ENCODE results near the gene FGF10. TPM values are rescaled to one million over a fixed set of nuclear protein-coding genes. Genes with fewer than 3 reads are reported as not detected.

Gene FGF10
- 1 to 10 TPM in 1 of 2 donors, under 1 TPM in 1; 0.44 to 3.8 TPM for total RNA-seq
- 4.1 TPM for polyA plus RNA-seq (2013, experiment 1 of 2)
- 3.5 TPM for polyA plus RNA-seq (2013, experiment 2 of 2)
- long read RNA-seq, experiment 1 = 0 reads
- long read RNA-seq, experiment 2 = 0 reads
- long read RNA-seq, experiment 3, partial matches to known transcripts = 0 of 6 reads
- long read RNA-seq, experiment 3, other reads (novel, unspliced or antisense) = 3 of 6 reads
- long read RNA-seq, experiment 4 = 0 reads

DNA sequence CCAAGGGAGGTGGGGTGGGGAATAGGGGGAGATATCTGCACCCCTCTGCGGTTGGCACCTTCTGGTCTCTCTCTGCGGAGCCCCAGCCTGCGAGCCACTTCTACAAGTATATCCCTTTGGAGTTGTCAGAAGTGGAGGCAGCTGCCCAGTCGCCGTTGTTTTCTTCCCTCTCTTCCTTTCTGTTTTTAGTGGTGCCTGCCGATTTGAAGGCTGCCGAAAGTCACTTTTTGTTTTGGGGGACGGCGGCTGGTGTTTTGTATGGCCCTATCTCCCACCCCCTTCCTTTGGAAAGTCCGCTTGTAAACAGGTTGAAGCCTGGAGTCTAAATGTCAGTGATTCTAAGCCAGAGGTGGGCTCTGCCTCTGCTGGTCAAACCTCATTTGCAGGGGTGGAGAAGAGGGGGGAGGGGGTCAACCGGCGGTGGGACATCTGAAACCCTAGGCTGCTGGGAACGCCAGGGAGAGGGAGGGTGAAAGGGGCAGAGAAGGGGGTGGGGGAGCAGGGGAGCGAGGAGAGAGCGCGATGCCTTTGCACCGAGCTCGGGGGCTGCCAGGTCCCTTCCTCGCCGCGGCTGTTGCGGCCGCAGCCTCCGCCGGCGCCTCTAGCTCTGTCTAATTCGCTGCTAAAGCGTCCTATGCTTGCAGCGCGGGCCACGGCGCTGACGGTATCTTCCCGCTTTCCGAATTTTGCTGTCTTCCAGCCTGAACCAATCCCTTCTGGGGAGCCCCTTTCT is at the start of gene FGF10:
Gene FGF10, minus strand, starts transcription at position 331 of the 733 bp plus-strand sequence. CDS start 738 bp downstream, outside the sequence.
- Histone ChIP-seq H3K36me3 (ENCODE audit: control insufficient read depth, insufficient read depth, low read length) (no peaks in the 10 kb centered on the region), H3K4me3 (ENCODE audit: low read length) (peak within 1 kb of the TSS; percentile 77), H3K27ac (ENCODE audit: low read depth, low read length) (no peak within 1 kb of the TSS), H3K9ac (ENCODE audit: extremely low read depth, low read length, poor library complexity, severe bottlenecking) (no peak within 1 kb of the TSS), H3K27me3 (ENCODE audit: control insufficient read depth, insufficient read depth, low read length, poor library complexity, severe bottlenecking) (peaks cover 48% of the 10 kb centered on the region), H3K4me1 (ENCODE audit: control insufficient read depth, insufficient read depth, low read length) (no peaks in the 10 kb centered on the region), H3K9me3 (ENCODE audit: control insufficient read depth, low read length) (no peaks in the 10 kb centered on the region)
- Mint-ChIP-seq H3K4me3 (peak within 1 kb of the TSS; percentile 60), H3K36me3 (ENCODE audit: low read depth) (no peaks in the 10 kb centered on the region), H3K9me3 (no peaks in the 10 kb centered on the region), H3K27me3 (ENCODE audit: insufficient read depth) (peaks cover 31% of the 10 kb centered on the region), H3K27ac (no peak within 1 kb of the TSS), H3K4me1 (peaks cover 29% of the 10 kb centered on the region)
- WGBS, 2 experiments (ENCODE audit: insufficient coverage in 1 of 2, insufficient read length in 1 of 2) = 0% methylated on average over 20 to 35 of the region's 35 CpGs
- peak; percentile 89 for DNase-seq
- TF ChIP-seq, protein P1, sequence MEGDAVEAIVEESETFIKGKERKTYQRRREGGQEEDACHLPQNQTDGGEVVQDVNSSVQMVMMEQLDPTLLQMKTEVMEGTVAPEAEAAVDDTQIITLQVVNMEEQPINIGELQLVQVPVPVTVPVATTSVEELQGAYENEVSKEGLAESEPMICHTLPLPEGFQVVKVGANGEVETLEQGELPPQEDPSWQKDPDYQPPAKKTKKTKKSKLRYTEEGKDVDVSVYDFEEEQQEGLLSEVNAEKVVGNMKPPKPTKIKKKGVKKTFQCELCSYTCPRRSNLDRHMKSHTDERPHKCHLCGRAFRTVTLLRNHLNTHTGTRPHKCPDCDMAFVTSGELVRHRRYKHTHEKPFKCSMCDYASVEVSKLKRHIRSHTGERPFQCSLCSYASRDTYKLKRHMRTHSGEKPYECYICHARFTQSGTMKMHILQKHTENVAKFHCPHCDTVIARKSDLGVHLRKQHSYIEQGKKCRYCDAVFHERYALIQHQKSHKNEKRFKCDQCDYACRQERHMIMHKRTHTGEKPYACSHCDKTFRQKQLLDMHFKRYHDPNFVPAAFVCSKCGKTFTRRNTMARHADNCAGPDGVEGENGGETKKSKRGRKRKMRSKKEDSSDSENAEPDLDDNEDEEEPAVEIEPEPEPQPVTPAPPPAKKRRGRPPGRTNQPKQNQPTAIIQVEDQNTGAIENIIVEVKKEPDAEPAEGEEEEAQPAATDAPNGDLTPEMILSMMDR (conservative IDR thresholded peaks at IDR 0.05) = no peak

DNA sequence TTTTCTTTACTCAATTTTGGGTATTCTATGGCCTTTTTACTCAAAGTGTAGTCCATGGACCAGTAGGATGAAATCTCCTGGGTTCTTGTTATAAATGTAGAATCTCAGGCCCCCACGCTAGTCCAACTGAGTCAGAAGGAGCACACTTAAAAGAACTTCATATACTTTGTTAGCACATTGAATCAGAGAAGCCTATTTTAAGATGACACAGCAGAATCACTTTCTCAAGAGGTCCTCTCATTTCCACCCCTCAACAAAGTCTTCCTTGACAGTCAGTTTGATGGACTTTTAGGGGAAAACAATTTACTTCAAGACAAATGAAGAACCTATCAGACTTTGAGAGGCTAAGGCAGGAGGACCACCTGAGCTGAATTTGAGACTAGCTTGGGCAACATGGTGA is 37.7 kb upstream of the FGF10 start:
- TF ChIP-seq, protein P1 (conservative IDR thresholded peaks at IDR 0.05) = no peak
- no peaks in the 10 kb centered on the region for H3K36me3 Mint-ChIP-seq (ENCODE audit: low read depth)
- 100% methylated on average over 1 of the region's 1 CpG for WGBS, 2 experiments (ENCODE audit: insufficient coverage in 1 of 2, insufficient read length in 1 of 2)
- H3K4me1 Mint-ChIP-seq = peaks cover 5% of the 10 kb centered on the region
- H3K27me3 Mint-ChIP-seq (ENCODE audit: insufficient read depth) = no peaks in the 10 kb centered on the region
- no peaks in the 10 kb centered on the region for H3K27me3 ChIP-seq (ENCODE audit: control insufficient read depth, insufficient read depth, low read length, poor library complexity, severe bottlenecking)
- DNase-seq = no peak
- H3K36me3 ChIP-seq (ENCODE audit: control insufficient read depth, insufficient read depth, low read length) = no peaks in the 10 kb centered on the region
- no peak overlapping the region for H3K4me3 ChIP-seq (ENCODE audit: low read length)
- no peak overlapping the region for H3K27ac Mint-ChIP-seq
- H3K9ac ChIP-seq (ENCODE audit: extremely low read depth, low read length, poor library complexity, severe bottlenecking) = no peak overlapping the region
- H3K9me3 Mint-ChIP-seq = no peaks in the 10 kb centered on the region
- no peak overlapping the region for H3K27ac ChIP-seq (ENCODE audit: low read depth, low read length)
- no peak overlapping the region for H3K4me3 Mint-ChIP-seq
- H3K9me3 ChIP-seq (ENCODE audit: control insufficient read depth, low read length) = no peaks in the 10 kb centered on the region
- no peaks in the 10 kb centered on the region for H3K4me1 ChIP-seq (ENCODE audit: control insufficient read depth, insufficient read depth, low read length)

DNA sequence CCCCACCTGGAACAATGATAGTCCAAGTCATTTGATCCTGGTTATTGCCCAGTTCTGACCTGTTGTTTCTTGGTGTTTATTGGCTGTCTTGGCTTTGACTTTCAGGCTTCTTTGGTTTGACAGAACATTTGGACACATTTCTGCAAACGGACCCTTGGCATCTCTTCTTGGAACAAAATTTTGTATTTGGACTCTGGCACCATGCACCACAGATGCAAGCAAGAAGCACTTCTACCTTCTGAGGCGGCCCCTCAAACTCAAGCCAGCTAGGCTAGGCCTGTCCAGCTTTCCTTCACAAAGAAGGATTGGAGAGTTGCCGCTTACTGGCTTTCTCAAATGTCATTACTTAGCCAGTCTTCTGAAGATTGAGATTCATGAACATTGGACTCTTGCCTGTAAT is 23.1 kb upstream of the FGF10 start:
- Histone ChIP-seq H3K4me1 (ENCODE audit: control insufficient read depth, insufficient read depth, low read length) (no peaks in the 10 kb centered on the region), H3K4me3 (ENCODE audit: low read length) (no peak overlapping the region), H3K27me3 (ENCODE audit: control insufficient read depth, insufficient read depth, low read length, poor library complexity, severe bottlenecking) (no peaks in the 10 kb centered on the region), H3K36me3 (ENCODE audit: control insufficient read depth, insufficient read depth, low read length) (no peaks in the 10 kb centered on the region), H3K27ac (ENCODE audit: low read depth, low read length) (no peak overlapping the region), H3K9me3 (ENCODE audit: control insufficient read depth, low read length) (no peaks in the 10 kb centered on the region), H3K9ac (ENCODE audit: extremely low read depth, low read length, poor library complexity, severe bottlenecking) (no peak overlapping the region)
- peaks cover 7% of the 10 kb centered on the region for H3K4me1 Mint-ChIP-seq
- 86 to 89% methylated on average over 1 to 3 of the region's 3 CpGs for WGBS, 2 experiments (ENCODE audit: insufficient coverage in 1 of 2, insufficient read length in 1 of 2)
- H3K27me3 Mint-ChIP-seq (ENCODE audit: insufficient read depth) = no peaks in the 10 kb centered on the region
- no peak overlapping the region for H3K27ac Mint-ChIP-seq
- no peaks in the 10 kb centered on the region for H3K36me3 Mint-ChIP-seq (ENCODE audit: low read depth)
- DNase-seq = no peak
- no peak overlapping the region for H3K4me3 Mint-ChIP-seq
- TF ChIP-seq, protein P1 (conservative IDR thresholded peaks at IDR 0.05) = no peak
- no peaks in the 10 kb centered on the region for H3K9me3 Mint-ChIP-seq

Measured in endodermal cell (in vitro differentiated cells).